GM12878 (cell line): ENCODE results near the gene NEK7.

Source experiments
- BCL11A ChIP-seq: IDR thresholded peaks from 2 replicates; pipeline ENCODE4 v1.6.1; 2011; ENCODE audit warnings: low read depth, low read length
- CBX3 ChIP-seq: fragments of 200-600 bp; sonication (generic); IDR thresholded peaks from 2 replicates; pipeline ENCODE4 v1.6.1; 2016; ENCODE audit warnings: low read depth, borderline replicate concordance
- CBX5 ChIP-seq: sonication (generic); IDR thresholded peaks from 2 replicates; pipeline ENCODE4 v1.6.1; 2016; ENCODE audit warnings: low read depth, moderate library complexity, mild to moderate bottlenecking, inconsistent platforms
- CTCF ChIP-seq, 3 experiments: IDR thresholded peaks in 2 of 3; conservative IDR thresholded peaks in 1 of 3; 2 replicates each; pipeline ENCODE4 v1.5.1; 2011; ENCODE audit warnings: low read depth in 3 of 3, low read length in 3 of 3, mild to moderate bottlenecking in 3 of 3, control low read depth in 2 of 3, moderate library complexity in 2 of 3, inconsistent platforms in 1 of 3, mixed read lengths in 1 of 3; ENCODE audit not compliant: control insufficient read depth in 2 of 3, insufficient read depth in 1 of 3; ENCODE audit errors: extremely low read depth in 1 of 3
- HDAC2 ChIP-seq: fragments of 200-600 bp; sonication (generic); IDR thresholded peaks from 2 replicates; pipeline ENCODE4 v1.6.1; 2017
- MEF2A ChIP-seq: IDR thresholded peaks from 2 replicates; pipeline ENCODE4 v1.6.1; 2011; ENCODE audit warnings: low read depth, mild to moderate bottlenecking, low read length, moderate library complexity; ENCODE audit not compliant: insufficient read depth
- SP1 ChIP-seq: IDR thresholded peaks from one replicate; pipeline ENCODE4 v1.6.1; 2011; ENCODE audit warnings: low read depth, low read length

- no peak for TF ChIP-seq CBX3
- no peak for TF ChIP-seq MEF2A
- TF ChIP-seq CBX5 = no peak
- no peak for TF ChIP-seq BCL11A
- TF ChIP-seq CTCF (IDR thresholded peaks at IDR 0.05 in 2 of 3, conservative IDR thresholded peaks at IDR 0.05 in 1 of 3; ENCODE audit: control insufficient read depth in 2 of 3, extremely low read depth in 1 of 3, insufficient read depth in 1 of 3, low read depth in 3 of 3, low read length in 3 of 3) = no peak
- TF ChIP-seq HDAC2 = no peak
- no peak for TF ChIP-seq SP1
Observed at GRCh38 chr1:198108636-198109370, 48.0 kb upstream of the NEK7 start.
